GM18909 (cell line): ENCODE measurements around the gene GAS2L3.
"Not testable (repeated sequence)": the region's sequence is repeated elsewhere in the genome, so short reads cannot be mapped to it uniquely, and the experiment has no call there.

Experiments used
- ATAC-seq: cut with Tn5 transposase; IDR thresholded peaks from one replicate; pipeline ENCODE4 v1.9.1; 2021; ENCODE audit warnings: mild to moderate bottlenecking; ENCODE audit not compliant: unreplicated experiment, poor library complexity

GAS2L3 gene

DNA sequence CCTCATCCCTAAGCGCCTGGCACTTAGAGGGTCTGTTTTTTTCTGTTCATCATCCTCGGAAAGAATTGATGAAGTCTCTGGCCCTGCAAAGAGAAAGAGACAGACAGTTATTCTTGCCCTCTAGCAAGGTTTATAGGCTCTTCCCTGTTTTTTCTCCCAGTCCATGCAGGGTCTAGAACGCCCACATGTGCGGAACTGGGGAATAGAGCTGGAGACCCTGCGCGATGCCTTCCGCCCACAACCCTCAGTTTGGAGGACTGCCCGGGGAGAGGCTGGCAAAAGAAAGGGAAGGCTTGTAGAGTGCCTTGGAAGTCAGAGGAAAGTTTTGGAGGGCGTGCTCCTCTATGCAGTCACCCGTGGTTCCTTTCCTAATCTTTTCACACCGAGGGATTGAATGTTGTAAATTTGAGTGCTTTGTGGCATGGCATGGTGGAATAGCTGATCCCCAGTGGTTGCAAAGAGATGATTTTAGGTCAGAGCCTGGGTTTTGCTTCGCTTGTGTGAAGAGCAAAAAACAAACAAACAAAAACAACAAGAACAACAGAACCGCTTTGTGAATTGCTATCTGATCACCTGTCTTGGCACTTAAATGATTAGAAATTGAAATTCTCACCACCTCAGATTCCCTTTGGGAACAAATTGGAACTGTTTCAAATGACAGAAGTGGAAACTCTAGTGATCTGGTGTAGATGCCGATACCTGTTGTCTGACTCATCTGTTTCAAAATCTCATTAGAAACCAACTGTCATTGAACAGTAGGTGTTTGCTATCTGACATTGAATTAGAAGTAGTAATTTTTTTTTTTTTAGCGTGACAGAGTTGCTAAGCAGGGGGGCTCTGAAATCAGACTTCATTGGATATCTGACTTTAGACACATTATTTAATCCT, 947 bp downstream of the GAS2L3 start:
- ATAC-seq, result peak; percentile 10

- ATAC-seq, result no peak
Measured at GRCh38 chr12:100576331-100577036, 3.0 kb downstream of the GAS2L3 start.

- ATAC-seq, result no peak
Measured at GRCh38 chr12:100578923-100579322, 5.4 kb downstream of the GAS2L3 start.

GRCh38 chr12:100579844-100580243, 6.4 kb downstream of the GAS2L3 start:
- no peak for ATAC-seq

GRCh38 chr12:100584256-100584655, 10.8 kb downstream of the GAS2L3 start:
- no peak for ATAC-seq

GRCh38 chr12:100591979-100592378, 18.5 kb downstream of the GAS2L3 start:
- ATAC-seq, result no peak

DNA sequence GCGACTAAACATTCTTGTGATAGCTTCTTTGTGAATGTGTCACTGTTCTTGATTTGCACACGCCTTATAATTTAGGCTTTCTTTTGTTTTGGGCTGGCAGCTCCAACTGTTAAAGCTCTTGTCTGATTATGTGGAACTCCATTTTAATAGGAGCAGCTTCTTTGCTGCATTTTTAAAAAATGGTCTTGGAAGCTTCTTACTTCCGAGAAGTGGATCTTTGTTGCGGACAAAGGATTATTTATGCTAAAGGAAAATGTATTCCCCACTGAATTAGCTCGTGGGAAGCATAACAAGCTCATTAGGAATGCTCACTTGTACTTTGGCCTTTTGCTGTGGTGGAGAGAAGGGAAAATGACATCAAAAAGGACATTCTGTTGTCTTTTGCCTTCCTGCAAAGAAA, 20.0 kb downstream of the GAS2L3 start:
- ATAC-seq, result no peak

DNA sequence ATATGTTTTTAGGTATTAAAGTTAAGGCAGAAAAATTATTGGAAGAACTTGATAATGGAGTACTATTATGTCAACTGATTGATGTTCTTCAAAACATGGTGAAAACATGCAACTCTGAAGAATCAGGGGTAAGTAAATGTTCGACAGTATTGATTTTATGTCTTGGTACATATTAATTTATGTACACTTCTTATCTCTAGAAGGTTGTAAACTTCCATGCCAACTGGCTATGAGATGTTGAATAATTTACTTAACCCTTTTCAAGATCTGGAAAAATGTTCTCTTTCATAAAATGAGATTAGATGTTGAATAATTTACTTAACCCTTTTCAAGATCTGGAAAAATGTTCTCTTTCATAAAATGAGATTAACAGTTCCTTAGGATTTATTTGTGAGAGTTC, 28.1 kb downstream of the GAS2L3 start:
- ATAC-seq, result no peak

- ATAC-seq, result not testable (repeated sequence)
Measured at GRCh38 chr12:100602997-100603396, 29.5 kb downstream of the GAS2L3 start.

DNA sequence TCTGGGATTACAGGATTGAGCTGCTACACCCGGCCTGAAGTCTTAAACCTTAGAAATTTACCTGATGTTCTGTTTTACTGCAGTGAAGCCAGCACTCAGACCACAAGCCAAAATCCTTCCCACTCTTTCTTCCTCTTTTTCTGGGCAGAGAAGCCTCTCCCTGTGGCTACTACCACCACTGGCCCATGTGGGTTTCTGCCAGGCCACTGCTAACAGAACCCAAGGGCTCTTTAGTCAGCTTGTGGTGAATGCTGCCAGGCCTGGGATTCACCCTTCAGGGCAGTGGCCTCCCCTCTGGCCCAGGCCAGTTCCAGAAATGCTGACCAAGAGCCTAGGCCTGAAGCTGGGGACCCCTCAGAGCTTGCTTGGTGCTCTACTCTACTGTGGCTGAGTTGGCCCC, 35.3 kb downstream of the GAS2L3 start:
- no peak for ATAC-seq

DNA sequence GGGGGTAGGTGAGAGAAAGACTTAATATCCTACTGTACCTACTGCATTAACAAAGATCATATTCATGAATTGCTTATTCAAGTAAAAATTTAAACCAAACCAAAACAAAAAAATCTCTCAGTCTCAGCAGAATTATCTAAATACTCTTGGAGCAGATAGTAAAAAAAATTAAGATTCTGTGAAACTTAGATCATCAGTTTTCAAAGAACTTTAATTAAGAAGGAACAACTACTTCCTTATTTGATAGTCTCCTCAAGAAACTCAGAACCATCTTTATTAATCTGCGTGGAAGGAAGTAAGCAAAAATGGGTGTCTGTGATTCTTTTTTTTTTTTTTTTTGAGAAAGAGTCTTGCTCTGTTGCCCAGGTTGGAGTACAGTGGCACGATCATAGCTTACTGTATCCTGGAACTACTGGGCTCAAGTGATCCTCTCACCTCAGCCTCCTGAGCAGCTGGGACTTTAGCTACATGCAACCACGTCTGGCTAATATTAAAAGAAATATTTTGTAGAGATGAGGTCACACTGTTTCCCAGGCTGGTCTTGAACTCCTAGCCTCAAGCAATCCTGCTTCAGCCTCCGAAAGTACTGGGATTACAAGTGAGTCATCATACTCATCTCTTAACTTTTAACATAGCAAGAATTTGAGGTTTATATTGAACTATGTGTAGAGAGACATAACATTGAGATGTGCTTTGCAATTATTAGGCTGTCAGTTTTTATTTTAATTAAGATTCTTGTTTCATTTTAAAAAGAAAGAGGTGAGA, 37.4 kb downstream of the GAS2L3 start:
- no peak for ATAC-seq

DNA sequence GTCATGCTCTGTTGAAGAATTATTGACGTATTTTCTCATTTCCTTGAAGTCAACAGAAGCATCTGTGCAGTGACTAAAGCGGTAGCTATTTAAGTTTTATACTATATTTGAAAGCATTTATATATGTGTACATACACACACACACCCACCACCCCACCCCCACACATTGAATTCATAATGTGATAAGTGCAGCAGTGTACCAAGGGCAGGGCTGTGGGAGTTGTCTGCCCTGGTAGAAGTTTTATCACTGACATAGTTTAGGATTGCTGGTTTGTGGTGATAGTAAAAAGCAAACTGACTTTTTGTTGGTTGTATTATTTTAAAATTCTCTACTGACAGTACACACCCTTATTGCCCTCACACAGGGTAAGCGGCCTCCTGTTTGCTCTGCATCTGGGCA, 39.1 kb downstream of the GAS2L3 start:
- no peak for ATAC-seq

DNA sequence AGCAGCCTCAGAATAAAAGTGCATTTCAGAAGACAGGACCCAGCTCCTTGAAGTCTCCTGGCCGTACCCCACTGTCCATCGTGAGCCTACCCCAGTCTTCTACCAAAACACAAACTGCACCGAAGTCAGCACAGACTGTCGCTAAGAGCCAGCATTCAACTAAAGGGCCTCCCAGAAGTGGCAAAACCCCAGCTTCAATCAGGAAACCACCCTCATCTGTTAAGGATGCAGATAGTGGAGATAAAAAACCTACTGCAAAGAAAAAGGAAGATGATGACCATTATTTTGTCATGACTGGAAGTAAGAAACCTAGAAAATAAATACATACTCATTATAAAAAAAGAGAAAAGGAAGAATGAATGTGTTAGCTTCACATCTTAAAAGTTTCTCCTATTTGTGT, 51.1 kb downstream of the GAS2L3 start:
- no peak for ATAC-seq

DNA sequence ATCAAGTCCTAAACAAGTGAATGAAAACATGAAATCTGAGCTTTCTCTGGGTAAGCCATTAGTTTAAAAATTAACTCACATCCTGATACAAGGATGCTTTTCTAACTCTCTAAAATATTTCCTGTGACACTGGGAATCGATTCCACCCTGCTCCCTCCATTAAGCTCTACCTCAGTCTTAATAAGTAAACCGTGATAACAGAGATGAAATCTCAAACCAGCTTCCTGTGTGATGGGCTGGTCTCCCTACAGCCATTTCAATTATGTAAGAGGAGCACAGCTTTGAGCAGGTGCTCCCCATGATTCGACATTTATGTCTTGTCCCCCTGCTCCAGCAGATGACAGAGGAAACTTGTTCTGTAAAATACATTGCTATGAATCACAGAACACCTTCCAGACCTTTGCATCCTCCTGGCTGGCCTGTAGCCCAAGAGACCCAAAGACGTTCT, 59.0 kb downstream of the GAS2L3 start:
- ATAC-seq, result peak; percentile 55

DNA sequence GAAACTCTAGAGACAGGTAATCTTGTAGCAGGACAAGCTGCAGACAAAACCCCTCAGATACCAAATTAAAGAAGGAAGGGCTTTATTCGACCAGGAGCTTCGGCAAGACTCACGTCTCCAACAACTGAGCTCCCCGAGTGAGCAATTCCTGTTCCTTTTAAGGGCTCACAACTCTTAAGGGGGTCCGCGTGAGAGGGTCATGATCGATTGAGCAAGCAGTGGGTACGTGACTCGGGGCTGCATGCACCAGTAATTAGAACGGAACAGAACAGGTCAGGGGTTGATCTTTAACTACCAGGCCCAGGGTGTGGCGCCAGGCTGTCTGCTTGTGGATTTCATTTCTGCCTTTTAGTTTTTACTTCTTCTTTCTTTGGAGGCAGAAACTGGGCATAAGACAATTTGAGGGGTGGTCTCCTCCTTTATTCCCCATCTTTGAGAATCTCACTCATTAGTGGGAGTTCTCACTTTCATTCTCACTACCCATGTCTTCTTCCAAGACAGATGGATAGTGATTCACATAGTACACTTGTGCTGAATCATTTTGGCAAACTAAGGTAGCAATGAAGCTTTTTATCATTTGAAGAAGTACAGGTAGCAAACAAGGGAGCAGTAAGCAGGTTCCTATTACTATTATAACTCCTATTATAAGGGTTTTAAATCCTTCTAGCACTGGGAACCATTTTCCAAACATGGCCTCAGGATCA, 59.8 kb downstream of the GAS2L3 start:
- peak; percentile 27 for ATAC-seq

DNA sequence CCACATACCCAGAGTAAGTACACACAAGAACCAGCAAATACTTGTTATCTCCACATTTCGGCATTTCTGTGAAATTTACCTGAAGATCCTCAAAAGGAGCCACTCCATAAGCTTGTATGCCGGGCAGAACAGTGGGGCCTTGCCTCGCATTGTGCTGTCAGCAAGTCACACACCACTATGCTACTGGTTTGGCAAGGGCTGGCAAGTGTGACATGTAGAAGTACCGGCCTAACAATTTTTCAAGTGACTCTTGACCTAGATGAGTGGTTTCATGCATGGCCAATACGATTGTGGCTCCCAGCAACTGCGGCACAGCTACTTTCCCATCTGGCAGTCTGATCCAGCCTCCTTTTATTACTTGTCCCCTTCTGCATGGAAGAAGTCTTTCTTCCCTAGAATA, 69.8 kb downstream of the GAS2L3 start:
- ATAC-seq, result no peak

- no peak for ATAC-seq
Measured at GRCh38 chr12:100646896-100647295, 73.4 kb downstream of the GAS2L3 start.

GRCh38 chr12:100651108-100651507, 77.6 kb downstream of the GAS2L3 start:
- no peak for ATAC-seq

GRCh38 chr12:100651694-100652093, 78.2 kb downstream of the GAS2L3 start:
- ATAC-seq, result no peak

- ATAC-seq, result no peak
Measured at GRCh38 chr12:100652488-100652887, 79.0 kb downstream of the GAS2L3 start.
